ENCODE results near the gene SIK2.

DNA sequence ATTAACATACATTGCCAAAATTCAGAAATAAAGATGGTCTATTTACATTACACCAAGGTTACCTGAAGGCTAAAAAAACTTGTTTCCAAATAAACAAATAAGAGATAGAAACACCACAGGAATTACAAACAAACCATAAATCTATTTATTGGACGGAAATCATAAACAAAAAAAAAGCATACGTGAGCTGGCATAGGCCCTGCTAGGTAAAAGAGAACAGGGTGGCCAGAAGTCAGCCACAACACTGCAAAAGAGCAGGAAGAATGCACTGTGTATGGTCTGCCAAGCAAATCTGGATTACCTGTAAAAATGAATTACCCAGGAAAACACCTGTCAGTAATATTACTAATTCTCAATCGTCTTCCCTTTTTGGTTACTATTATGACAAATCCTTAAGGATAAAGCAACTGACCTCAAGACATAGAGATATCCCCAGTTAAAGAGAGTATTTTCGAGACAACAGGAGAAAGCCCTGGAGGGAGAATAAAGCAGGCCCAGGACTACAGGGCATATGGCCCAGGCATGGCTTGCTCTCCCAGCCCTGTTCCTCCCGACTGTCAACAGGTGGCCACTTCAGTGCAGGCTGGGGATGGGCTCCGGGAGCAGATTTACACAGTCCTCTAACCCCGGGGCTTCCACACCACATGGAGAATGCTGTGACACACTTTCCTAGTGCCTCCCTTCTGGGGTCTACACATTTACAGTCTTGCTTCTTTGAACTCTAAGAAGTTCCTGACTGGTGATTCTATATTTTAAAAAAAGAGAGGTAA, 146.0 kb downstream of the SIK2 start:
- TF ChIP-seq, protein P1, sequence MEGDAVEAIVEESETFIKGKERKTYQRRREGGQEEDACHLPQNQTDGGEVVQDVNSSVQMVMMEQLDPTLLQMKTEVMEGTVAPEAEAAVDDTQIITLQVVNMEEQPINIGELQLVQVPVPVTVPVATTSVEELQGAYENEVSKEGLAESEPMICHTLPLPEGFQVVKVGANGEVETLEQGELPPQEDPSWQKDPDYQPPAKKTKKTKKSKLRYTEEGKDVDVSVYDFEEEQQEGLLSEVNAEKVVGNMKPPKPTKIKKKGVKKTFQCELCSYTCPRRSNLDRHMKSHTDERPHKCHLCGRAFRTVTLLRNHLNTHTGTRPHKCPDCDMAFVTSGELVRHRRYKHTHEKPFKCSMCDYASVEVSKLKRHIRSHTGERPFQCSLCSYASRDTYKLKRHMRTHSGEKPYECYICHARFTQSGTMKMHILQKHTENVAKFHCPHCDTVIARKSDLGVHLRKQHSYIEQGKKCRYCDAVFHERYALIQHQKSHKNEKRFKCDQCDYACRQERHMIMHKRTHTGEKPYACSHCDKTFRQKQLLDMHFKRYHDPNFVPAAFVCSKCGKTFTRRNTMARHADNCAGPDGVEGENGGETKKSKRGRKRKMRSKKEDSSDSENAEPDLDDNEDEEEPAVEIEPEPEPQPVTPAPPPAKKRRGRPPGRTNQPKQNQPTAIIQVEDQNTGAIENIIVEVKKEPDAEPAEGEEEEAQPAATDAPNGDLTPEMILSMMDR (IDR thresholded peaks at IDR 0.05), result no peak
- no peak for TF ChIP-seq EZH2 (IDR thresholded peaks at IDR 0.05; ENCODE audit: borderline replicate concordance, insufficient read depth, low read depth, low read length, poor library complexity, severe bottlenecking)
